HG02938 (cell line): ENCODE results near the gene EBF3.

Source experiments
- ATAC-seq: cut with Tn5 transposase; IDR thresholded peaks from one replicate; pipeline ENCODE4 v1.9.1; 2021; ENCODE audit warnings: mild to moderate bottlenecking, moderate library complexity; ENCODE audit not compliant: unreplicated experiment

Gene EBF3

DNA sequence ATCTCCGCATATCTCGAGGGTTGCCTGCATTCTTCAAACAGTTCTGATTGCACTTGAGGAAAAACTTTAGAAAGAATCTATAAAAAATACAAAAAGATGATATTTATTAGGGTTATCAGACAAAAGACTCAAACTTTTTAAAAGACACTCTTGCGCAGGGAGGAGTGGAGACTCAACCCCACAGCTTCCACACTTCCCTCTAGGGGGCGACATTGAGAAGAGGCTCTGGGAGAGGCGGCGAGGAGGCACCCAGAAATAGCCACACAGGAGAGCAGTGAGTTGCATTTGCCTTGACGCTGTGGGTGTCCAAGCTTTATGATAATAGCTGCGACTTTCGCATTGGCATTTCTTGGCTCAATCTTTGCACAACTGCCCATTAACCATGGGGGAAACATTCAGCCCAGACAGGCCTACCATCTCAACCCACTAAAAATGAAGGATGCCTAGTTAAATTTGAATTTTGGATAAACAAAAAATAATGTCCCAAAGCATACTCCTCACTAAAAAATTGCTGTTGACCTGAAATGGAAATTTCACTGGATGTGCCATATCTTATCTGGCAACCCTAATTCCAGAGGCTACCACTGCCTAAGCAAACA, 86.2 kb downstream of the EBF3 start:
- ATAC-seq: no peak

DNA sequence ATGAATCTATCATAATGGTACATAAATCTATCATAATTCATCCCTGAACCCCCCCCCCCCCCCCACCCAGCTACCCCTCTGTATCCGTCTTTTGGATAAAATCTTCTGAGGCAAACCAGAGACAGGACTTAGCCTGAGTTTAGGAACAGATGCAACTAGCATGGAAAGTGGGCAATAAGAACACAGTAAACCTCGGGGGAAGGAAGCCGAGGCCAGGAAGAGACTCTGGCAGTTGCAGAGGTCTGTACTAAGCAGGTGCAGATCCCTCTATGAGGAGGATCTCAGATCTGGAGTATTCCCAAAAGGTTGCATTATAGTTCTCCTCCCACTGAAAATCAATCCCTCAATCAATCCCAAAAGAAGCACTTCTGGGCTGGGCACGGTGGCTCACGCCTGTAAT, 87.2 kb downstream of the EBF3 start:
- ATAC-seq: no peak

DNA sequence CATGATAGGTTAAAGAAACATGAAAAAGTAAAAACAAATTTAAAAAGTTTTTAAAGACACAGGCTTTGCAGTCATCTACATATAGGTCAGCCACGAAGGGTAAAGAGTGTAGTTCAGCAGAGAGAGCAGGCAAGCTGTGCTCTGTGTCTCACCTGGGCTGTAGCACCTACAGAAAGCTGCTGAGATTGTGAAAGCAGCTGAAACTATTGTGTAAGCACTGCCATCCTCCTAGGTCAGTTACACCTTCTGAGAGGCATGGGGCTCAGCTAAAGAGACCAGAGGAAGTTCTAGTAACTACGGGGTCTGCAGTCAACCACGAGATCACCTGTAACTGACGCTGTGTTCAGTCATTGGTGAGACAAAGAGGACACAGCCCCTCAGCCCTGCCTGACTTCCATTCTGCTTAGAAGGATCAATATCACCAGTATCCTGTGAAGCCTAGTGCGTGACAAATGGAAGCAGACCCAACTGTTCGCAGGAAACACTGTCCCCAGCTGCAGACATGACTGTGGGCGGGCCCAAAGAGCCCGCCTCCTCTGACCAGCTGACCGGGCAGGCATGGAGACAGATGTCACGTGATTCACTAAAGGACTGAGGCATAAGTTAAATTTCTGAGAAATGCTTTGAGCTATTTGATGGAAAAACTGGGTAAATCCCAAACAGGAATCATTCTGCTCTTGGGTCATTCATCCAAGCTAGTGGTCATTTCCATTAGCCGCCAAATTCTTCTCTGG, 87.9 kb downstream of the EBF3 start:
- no peak for ATAC-seq

DNA sequence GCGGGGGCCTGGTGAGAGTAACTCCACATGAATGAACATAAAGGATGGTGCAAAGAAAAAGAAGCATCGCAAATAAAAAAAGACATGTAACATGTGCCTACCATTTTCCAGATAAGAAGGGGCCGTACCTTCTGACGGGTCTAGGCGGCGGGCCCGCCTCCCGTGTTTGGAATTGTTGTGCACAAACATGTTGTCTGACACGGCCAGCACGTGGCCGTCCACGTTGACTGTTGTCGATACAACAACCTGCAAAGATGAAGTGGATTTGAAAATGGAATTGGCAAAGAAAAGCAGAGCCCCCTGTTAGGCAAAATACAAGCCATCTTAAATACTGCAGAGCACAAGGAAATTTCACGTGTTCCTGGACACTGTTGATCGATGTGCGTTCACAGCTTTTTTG, 90.7 kb downstream of the EBF3 start:
- no peak for ATAC-seq

DNA sequence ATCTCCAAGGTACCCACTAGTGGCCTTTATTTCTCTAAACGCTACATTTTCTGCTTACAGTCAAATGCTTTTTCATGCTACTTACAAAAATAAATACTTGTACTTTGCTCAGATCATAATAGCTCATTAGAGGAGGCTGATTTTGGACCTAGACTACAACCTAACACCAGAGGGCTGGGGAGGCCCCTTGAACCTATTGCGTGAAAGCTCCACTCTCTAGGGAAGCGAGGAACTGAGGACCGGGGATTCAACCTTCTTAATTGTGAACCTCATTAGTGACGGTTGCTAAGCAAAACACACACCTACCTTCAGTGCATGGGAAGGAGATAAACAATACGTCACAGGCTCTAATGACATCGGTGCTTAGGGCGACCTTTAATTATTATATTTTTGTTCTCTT, 92.1 kb downstream of the EBF3 start:
- ATAC-seq: no peak

GRCh38 chr10:129870961-129871621, 93.0 kb downstream of the EBF3 start:
- ATAC-seq: no peak

DNA sequence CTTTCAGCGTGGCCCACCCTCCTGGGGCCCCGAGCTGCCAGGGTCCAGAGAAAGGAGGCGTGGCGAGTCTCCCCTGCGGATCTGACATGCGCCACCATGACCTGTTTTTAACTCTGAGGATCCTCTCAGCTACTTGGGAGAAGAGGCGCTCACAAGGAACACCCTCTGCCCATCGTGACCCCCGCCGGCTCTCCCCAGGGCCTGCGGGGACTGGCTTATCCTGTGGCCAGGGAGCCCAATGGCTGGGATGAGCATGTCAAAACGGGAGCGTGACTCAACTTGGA, 93.7 kb downstream of the EBF3 start:
- no peak for ATAC-seq

GRCh38 chr10:129869596-129870473, 94.2 kb downstream of the EBF3 start:
- ATAC-seq: no peak

- no peak for ATAC-seq
These were observed 95.5 kb downstream of the EBF3 start for GRCh38 chr10:129868449-129869035.

- ATAC-seq: no peak
These were observed 96.4 kb downstream of the EBF3 start for GRCh38 chr10:129867631-129868179.

GRCh38 chr10:129866894-129867293, 97.2 kb downstream of the EBF3 start:
- no peak for ATAC-seq

GRCh38 chr10:129865960-129866359, 98.1 kb downstream of the EBF3 start:
- no peak for ATAC-seq

GRCh38 chr10:129865413-129865812, 98.7 kb downstream of the EBF3 start:
- no peak for ATAC-seq

DNA sequence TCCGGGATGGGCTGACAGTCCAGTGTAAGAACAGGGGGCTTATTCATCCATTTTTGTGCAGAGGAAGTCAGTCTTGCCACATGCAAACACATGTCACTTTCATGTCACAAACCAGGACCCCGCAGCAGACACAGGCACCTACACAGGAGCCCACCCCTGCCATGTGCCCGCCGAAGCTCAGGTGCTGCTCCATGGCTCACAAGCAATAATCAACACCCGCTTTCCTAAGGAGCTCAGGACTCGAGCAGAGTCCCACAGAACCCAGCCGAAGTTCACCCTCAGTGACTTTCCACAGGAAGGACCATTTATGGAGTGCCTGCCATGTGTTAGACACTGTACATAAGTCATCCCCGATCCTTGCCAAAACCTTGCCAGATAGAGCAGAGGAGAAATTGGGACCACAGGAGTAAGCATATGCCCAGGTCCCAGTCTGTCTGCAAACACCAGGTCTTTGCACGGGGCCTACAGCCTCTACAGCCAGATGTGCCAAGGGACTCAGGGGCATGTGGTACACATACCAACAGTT, 99.4 kb downstream of the EBF3 start:
- no peak for ATAC-seq

- no peak for ATAC-seq
These were observed 100.0 kb downstream of the EBF3 start for GRCh38 chr10:129864082-129864481.

GRCh38 chr10:129863201-129863663, 100.8 kb downstream of the EBF3 start:
- no peak for ATAC-seq

- no peak for ATAC-seq
These were observed 102.1 kb downstream of the EBF3 start for GRCh38 chr10:129861776-129862531.

DNA sequence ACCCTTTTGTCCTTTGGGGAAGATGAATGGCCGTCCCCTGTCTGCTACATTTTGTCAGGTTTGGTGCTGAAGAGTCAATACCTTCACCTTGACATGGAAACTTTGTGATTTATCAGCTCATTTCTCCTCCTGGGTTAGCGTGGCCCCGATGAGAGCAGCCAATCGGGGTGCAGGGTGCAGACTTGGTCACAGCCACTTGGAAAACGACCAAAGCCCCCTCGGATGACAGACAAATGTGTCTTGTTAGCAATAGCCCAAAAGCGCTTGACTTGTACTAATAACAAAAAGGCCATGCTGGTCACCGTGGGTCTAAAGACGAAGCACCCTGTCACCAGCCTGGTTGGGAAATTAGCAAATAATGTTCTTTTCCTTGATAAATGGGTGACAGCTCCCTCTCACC, 103.7 kb downstream of the EBF3 start:
- ATAC-seq: no peak

DNA sequence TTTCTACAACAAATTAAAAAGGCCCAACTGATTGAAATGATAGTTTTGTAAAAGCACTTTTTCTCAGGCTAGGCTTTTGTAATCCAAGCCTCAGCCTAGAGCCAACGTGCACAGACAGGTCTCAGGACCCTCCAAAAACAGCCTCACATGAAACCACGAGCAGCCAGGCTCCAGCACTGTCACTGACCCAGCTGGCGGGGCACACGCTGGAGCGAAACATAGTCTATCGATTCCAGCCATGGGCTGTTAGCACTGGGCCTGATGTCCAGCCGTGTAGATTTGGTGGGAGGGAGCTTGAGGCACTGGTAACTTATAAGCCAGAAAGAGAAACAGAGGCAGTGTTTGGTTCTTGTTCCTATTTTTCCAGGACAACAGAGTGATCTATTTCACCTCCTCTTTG, 104.5 kb downstream of the EBF3 start:
- ATAC-seq: no peak
